ENCODE measurements around the gene YIF1B. TPM values are rescaled to one million over a fixed set of nuclear protein-coding genes. Genes with fewer than 3 reads are reported as not detected.

YIF1B gene
- total RNA-seq, 1 experiment from 2014 or later, result 98.8 TPM

Other genes with a start within 250 kb of the YIF1B start
- 6.4 and 19.2 TPM in 2 replicates for gene DPF1, start 91.7 kb downstream of the YIF1B start, total RNA-seq (2014; rRNA removed; shearing (Covaris generic))
- not detected in 2 replicates for gene PPP1R14A, start 59.6 kb downstream of the YIF1B start, total RNA-seq (2014; rRNA removed; shearing (Covaris generic))
- 0.41 and 0.60 TPM in 2 replicates for gene SPINT2, start 51.4 kb downstream of the YIF1B start, total RNA-seq (2014; rRNA removed; shearing (Covaris generic))
- 220 and 316 TPM in 2 replicates for gene C19orf33, start 11.7 kb downstream of the YIF1B start, total RNA-seq (2014; rRNA removed; shearing (Covaris generic))
- gene KCNK6, start 3.9 kb upstream of the YIF1B start, total RNA-seq (2014; rRNA removed; shearing (Covaris generic)), result 0.17 and 0.57 TPM in 2 replicates
- 1.5 TPM in 2 replicates for gene CATSPERG, start 19.9 kb upstream of the YIF1B start, total RNA-seq (2014; rRNA removed; shearing (Covaris generic))
- 447 and 579 TPM in 2 replicates for gene PSMD8, start 58.6 kb upstream of the YIF1B start, total RNA-seq (2014; rRNA removed; shearing (Covaris generic))
- gene GGN, start 72.1 kb upstream of the YIF1B start, total RNA-seq (2014; rRNA removed; shearing (Covaris generic)), result 0.19 and 2.3 TPM in 2 replicates
- 2.4 and 2.8 TPM in 2 replicates for gene SPRED3, start 72.8 kb upstream of the YIF1B start, total RNA-seq (2014; rRNA removed; shearing (Covaris generic))
- gene FAM98C, start 87.1 kb upstream of the YIF1B start, total RNA-seq (2014; rRNA removed; shearing (Covaris generic)), result 10.6 and 16.6 TPM in 2 replicates
- gene RASGRP4, start 110.3 kb upstream of the YIF1B start, total RNA-seq (2014; rRNA removed; shearing (Covaris generic)), result not detected in 2 replicates
- gene RYR1, start 117.7 kb upstream of the YIF1B start, total RNA-seq (2014; rRNA removed; shearing (Covaris generic)), result 0.07 TPM in 1 of 2 replicates, not detected in the other

Measured in A172 (cell line).